ENCODE measurements around the gene GHDC.
"Not testable (repeated sequence)": the region's sequence is repeated elsewhere in the genome, so short reads cannot be mapped to it uniquely, and the experiment has no call there.

DNA sequence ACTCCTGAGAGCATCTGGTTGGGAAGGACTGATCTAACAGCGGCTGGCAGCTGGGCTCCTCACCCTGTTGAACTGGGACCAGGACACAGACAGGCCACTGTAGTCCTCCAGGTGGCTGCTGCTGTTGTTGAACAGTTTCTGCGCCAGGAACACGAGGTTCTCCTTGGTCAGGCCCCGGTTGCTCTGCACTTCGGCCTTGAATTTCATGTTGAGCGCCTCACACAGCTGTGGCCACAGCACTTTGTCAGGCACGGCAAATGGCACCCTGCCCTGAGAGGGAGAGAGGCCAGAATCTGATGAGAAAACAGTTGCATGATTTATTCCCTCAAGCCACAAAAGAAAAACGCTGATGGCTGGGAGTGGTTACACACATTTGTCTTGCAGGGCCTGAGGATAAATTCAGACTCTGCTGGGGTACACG lies 17.6 kb upstream of the GHDC start:
- not testable (repeated sequence) for TF ChIP-seq POLR2A, CTCF (IDR thresholded peaks at IDR 0.05)
